Limb (tissue), 2 donors: ENCODE data around the gene MOXD1.
"Not testable (repeated sequence)": the region's sequence is repeated elsewhere in the genome, so short reads cannot be mapped to it uniquely, and the experiment has no call there.

Source experiments
- DNase-seq, 2 donors: peaks; one replicate each; pipeline ENCODE4 v3.0.0-alpha.2; 2016; ENCODE audit errors: extremely low spot score in 2 of 2

MOXD1 gene

GRCh38 chr6:132354517-132355167, 46.6 kb downstream of the MOXD1 start:
- DNase-seq: no peak

GRCh38 chr6:132351986-132352385, 49.3 kb downstream of the MOXD1 start:
- DNase-seq: not testable (repeated sequence)

- DNase-seq: no peak
These were observed 53.0 kb downstream of the MOXD1 start for GRCh38 chr6:132348231-132348630.

- DNase-seq: no peak
These were observed 56.5 kb downstream of the MOXD1 start for GRCh38 chr6:132344811-132345210.

GRCh38 chr6:132341646-132342045, 59.6 kb downstream of the MOXD1 start:
- no peak for DNase-seq

GRCh38 chr6:132334521-132334885, 66.8 kb downstream of the MOXD1 start:
- DNase-seq: no peak

GRCh38 chr6:132333639-132334520, 67.4 kb downstream of the MOXD1 start:
- no peak for DNase-seq

GRCh38 chr6:132330759-132331158, 70.5 kb downstream of the MOXD1 start:
- no peak for DNase-seq

GRCh38 chr6:132322398-132322797, 78.9 kb downstream of the MOXD1 start:
- DNase-seq: no peak

- no peak for DNase-seq
These were observed 81.3 kb downstream of the MOXD1 start for GRCh38 chr6:132320007-132320406.

- DNase-seq: no peak
These were observed 84.3 kb downstream of the MOXD1 start for GRCh38 chr6:132316970-132317369.

GRCh38 chr6:132314432-132314831, 86.8 kb downstream of the MOXD1 start:
- no peak for DNase-seq

- no peak for DNase-seq
These were observed 90.4 kb downstream of the MOXD1 start for GRCh38 chr6:132310921-132311320.

GRCh38 chr6:132310151-132310550, 91.1 kb downstream of the MOXD1 start:
- DNase-seq: not testable (repeated sequence)

GRCh38 chr6:132304891-132305305, 96.4 kb downstream of the MOXD1 start:
- no peak for DNase-seq

GRCh38 chr6:132300323-132300949, 100.8 kb downstream of the MOXD1 start:
- peak; percentile 43 to 60 for DNase-seq

GRCh38 chr6:132298344-132298949, 102.8 kb downstream of the MOXD1 start:
- DNase-seq: peak; percentile 43 to 50

GRCh38 chr6:132289756-132290155, 111.5 kb downstream of the MOXD1 start:
- no peak for DNase-seq

- no peak for DNase-seq
These were observed 114.2 kb downstream of the MOXD1 start for GRCh38 chr6:132287101-132287500.

- no peak for DNase-seq
These were observed 114.8 kb downstream of the MOXD1 start for GRCh38 chr6:132286298-132287019.
